AG04450 (cell line): ENCODE results near the gene USP8. TPM values are rescaled to one million over a fixed set of nuclear protein-coding genes. Genes with fewer than 3 reads are reported as not detected.
"Not testable (repeated sequence)": the region's sequence is repeated elsewhere in the genome, so short reads cannot be mapped to it uniquely, and the experiment has no call there.

Experiments
- CTCF ChIA-PET: fragments of 300-600, 350-600 bp; formaldehyde crosslinking; extraction: SDS; loops from one replicate; lab custom pipeline; 2022; ENCODE audit warnings: antibody characterized with exemption, inconsistent platforms; lab: Charles Lee
- POLR2A ChIA-PET: fragments of 350-600 bp; formaldehyde crosslinking; extraction: SDS; loops from one replicate; lab custom pipeline; 2021; ENCODE audit warnings: antibody characterized with exemption, inconsistent platforms; lab: Yijun Ruan, JAX
- DNase-seq: peaks from one replicate; pipeline ENCODE4 v3.0.0-alpha.2; 2011; ENCODE audit warnings: low read depth, low spot score
- H3K27ac ChIP-seq: one replicate; pipeline ENCODE4 v1.5.1; 2012; ENCODE audit warnings: low read depth, low read length, control low read depth
- H3K27me3 ChIP-seq: one replicate; pipeline ENCODE4 v1.6.0; 2012; ENCODE audit warnings: low read length; ENCODE audit not compliant: control insufficient read depth, insufficient read depth
- H3K4me3 ChIP-seq: 2 replicates; pipeline ENCODE4 v1.5.1; 2011; ENCODE audit warnings: mild to moderate bottlenecking, low read depth, low read length, control low read depth
- H3K9me3 ChIP-seq: 2 replicates; pipeline ENCODE4 v1.5.1; 2012; ENCODE audit warnings: low read length; ENCODE audit not compliant: control insufficient read depth, insufficient read depth
- polyA minus RNA-seq: library from RNA; depleted of rRNA, polyadenylated mRNA; stranded (reverse); fragments of >200 nt; gene quantifications from 2 replicates; pipeline ENCODE4 v1.2.3, GENCODE V29; 2011; rRNA and poly(A)+ RNA removed
- polyA plus RNA-seq: library from polyadenylated mRNA; depleted of rRNA; stranded (reverse); fragments of >200 nt; gene quantifications from 2 replicates; pipeline ENCODE4 v1.2.3, GENCODE V29; 2011; rRNA removed
- TF ChIP-seq, protein P1 (sequence below): IDR thresholded peaks from 2 replicates; pipeline ENCODE4 v1.5.1; 2011; ENCODE audit warnings: low read depth, low read length, control low read depth, inconsistent platforms

The USP8 gene
- polyA plus RNA-seq (46.8 and 65.0 TPM in 2 replicates), polyA minus RNA-seq (61.9 and 65.6 TPM in 2 replicates)

DNA sequence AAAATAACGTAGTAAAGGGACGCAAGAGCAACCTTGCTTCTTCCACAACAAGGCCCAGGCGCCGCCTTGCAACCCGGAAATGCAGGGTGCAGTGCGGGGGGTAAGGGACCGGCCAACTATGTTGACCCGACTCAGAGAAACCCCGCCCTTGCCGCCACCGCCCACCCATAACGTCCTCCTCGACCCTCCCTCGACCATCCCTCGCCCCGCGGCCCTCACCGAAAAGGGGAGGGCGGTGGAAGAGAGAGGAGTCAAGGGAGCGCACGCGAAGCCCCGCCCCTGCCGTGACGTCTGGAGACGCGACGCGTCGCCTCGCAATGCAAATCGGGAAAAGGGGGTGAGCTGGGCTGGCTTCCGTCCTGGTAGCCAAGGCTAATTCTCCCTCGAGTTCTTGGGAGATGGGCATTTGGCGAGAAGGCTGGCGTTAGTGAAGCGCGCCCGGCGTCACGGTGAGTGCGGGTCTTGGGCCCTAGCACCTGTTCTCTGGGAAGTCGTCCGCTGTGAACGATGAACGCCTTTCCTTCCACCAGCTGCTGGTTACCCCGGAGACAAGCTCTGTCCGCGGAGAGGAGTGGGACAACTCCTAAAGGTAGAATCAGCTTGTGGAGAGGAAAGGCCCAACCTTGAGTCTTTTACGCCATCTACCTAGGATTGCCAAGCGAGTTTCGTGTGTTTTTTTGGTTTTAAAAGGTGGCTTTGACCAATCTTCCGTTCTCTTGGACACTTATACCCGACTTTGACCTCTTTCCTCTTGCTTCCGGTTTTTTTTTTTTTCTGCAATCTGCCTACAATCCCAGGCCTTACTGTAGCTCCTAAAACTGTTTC lies at the start of gene USP8:
TSS of gene USP8 (plus strand) at position 340 of the 825 bp plus-strand sequence. CDS start 14,669 bp downstream, outside the sequence.
- no peaks in the 10 kb centered on the region; the same call in 1 of the 2 replicates for H3K9me3 ChIP-seq
- H3K27ac ChIP-seq, result peak within 1 kb of the TSS; percentile 80
- TF ChIP-seq, protein P1, sequence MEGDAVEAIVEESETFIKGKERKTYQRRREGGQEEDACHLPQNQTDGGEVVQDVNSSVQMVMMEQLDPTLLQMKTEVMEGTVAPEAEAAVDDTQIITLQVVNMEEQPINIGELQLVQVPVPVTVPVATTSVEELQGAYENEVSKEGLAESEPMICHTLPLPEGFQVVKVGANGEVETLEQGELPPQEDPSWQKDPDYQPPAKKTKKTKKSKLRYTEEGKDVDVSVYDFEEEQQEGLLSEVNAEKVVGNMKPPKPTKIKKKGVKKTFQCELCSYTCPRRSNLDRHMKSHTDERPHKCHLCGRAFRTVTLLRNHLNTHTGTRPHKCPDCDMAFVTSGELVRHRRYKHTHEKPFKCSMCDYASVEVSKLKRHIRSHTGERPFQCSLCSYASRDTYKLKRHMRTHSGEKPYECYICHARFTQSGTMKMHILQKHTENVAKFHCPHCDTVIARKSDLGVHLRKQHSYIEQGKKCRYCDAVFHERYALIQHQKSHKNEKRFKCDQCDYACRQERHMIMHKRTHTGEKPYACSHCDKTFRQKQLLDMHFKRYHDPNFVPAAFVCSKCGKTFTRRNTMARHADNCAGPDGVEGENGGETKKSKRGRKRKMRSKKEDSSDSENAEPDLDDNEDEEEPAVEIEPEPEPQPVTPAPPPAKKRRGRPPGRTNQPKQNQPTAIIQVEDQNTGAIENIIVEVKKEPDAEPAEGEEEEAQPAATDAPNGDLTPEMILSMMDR, result no peak
- ChIA-PET CTCF (no interaction called here), POLR2A (interaction anchor here (0.6 to 1.5 kb wide), 9 partner anchors 9 to 164 kb away, joined by 3 to 7 read pairs (median 4); partner anchors contain the start of gene GABPB1)
- peak within 1 kb of the TSS; percentile 98 for H3K4me3 ChIP-seq
- DNase-seq, result peak; percentile 89
- no peaks in the 10 kb centered on the region for H3K27me3 ChIP-seq

DNA sequence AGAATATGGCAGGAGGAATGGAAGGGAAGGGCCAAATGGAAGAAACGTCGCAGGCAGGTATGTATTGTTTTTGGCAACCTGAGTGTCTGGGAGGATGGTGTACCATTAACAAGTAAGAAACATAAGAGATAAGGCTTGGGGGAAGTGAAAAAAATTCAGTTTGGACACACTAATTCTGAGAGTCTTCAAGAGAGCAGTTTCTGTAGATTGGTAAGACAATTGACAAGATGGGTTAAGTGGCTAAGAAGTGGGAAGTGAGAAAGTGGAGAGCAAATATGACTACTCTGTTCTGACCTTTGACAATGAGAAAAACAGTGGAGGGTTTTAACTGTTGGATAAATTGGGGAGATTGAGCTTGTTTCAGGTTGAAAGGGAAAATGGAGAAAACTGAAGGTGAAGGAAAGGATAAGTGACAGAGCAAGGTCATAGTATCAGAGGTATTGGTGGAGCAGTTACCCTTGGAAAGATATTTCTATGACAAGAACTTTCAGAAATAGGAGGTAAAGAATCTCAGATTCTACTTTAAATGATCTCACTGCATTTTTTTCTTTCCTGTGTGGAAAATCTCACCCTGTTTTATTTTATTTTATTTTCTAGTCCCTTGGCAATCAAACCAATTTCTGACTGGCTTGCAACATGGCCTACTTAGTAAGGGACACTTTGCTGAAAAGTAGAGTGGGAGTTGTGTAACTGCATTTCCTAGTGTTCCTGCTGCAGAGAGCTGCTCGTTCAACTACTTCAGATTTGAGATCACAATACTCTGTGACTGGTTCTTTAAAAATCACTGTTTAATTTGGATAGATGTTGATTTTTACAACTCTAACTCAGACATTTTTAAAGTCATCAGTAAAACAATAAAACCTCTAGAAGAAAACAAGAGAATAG lies 46.1 kb upstream of the USP8 start:
- TF ChIP-seq, protein P1, result no peak
- DNase-seq, result no peak
- ChIA-PET POLR2A (interaction anchor here (0.5 kb wide), 1 partner anchor 137 kb away, joined by 4 read pairs; no protein-coding TSS in a partner anchor), CTCF (no interaction called here)
- Histone ChIP-seq H3K9me3 (no peaks in the 10 kb centered on the region), H3K4me3 (no peak overlapping the region), H3K27ac (no peak overlapping the region), H3K27me3 (no peaks in the 10 kb centered on the region)

DNA sequence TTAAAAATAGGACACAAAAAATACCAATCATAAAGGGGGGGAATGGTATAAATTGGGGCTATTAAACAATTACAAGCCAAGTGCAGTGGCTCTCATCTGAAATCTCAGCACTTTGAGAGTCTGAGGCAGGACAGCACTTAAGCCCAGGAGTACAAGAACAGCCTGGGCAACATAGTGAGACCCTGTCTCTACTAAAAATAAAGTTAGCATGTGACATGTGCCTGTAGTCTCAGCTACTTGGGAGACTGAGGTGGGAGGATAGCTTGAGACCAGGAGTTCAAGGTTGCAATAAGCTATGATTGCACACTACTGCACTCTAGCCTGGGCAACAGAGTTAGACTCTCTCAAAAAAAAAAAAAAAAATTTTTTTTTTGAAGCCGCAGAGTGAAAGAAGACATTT lies 45.4 kb upstream of the USP8 start:
- POLR2A ChIA-PET, result interaction anchor here (0.5 kb wide), 1 partner anchor 136 kb away, joined by 4 read pairs; no protein-coding TSS in a partner anchor
- Histone ChIP-seq H3K27ac (no peak overlapping the region), H3K9me3 (no peaks in the 10 kb centered on the region), H3K27me3 (no peaks in the 10 kb centered on the region), H3K4me3 (no peak overlapping the region)
- TF ChIP-seq, protein P1, result no peak
- CTCF ChIA-PET, result no interaction called here
- no peak for DNase-seq

DNA sequence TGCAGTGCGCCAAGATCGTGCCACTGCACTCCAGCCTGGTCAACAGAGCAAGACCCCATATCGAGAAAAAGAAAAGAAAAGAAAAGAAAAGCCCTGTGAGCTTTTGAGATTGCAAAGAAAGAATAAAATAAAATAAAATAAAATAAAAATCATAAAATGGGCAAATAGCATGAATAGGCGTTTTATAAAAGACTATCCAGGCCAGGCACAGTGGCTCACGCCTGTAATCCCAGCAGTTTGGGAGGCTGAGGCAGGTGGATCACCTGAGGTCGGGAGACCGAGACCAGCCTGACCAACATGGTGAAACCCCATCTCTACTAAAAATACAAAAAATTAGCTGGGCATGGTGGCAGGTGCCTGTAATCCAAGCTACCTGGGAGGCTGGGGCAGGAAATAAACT lies 44.8 kb upstream of the USP8 start:
- CTCF ChIA-PET, H3K27ac ChIP-seq, H3K9me3 ChIP-seq, H3K27me3 ChIP-seq, H3K4me3 ChIP-seq, DNase-seq, POLR2A ChIA-PET: not testable (repeated sequence)

DNA sequence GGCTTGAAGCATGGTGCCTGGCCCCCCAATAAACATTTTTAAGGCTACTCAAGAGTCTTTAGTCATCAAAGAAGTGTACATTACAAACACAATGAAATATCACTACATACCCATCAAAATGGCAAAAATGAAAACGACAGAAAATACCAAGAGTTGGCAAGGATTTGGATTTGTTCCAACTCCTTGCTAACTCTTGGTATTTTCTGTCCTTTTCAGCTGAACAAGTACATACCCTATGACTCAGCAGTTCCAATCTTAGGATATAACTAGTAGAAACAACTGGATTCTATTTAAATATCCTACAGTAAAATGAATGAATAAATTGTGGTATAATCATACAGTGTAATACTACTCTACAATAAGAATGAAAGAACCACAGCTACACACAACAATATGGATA lies 44.1 kb upstream of the USP8 start:
- TF ChIP-seq, protein P1, result no peak
- DNase-seq, result no peak
- no peaks in the 10 kb centered on the region for H3K9me3 ChIP-seq
- no peak overlapping the region for H3K4me3 ChIP-seq
- H3K27me3 ChIP-seq, result no peaks in the 10 kb centered on the region
- no peak overlapping the region for H3K27ac ChIP-seq
- ChIA-PET CTCF (no interaction called here), POLR2A (no interaction called here)
